ENCODE results near the gene LMAN2L. TPM values are rescaled to one million over a fixed set of nuclear protein-coding genes. Genes with fewer than 3 reads are reported as not detected.

LMAN2L gene
- total RNA-seq, 1 donor: 31.1 TPM

- H3K4me3 ChIP-seq (ENCODE audit: low read depth, low read length): no peak overlapping the region
- DNase-seq (ENCODE audit: low read depth): peak; percentile 38
- no peak for TF ChIP-seq CTCF (IDR thresholded peaks at IDR 0.05; ENCODE audit: insufficient read depth, low read depth, low read length)
Observed at GRCh38 chr2:96684883-96685576, 54.8 kb downstream of the LMAN2L start.

- H3K4me3 ChIP-seq (ENCODE audit: low read depth, low read length): no peak overlapping the region
- TF ChIP-seq CTCF (IDR thresholded peaks at IDR 0.05; ENCODE audit: insufficient read depth, low read depth, low read length): no peak
- DNase-seq (ENCODE audit: low read depth): no peak
Observed at GRCh38 chr2:96683972-96684820, 55.7 kb downstream of the LMAN2L start.

GRCh38 chr2:96683307-96683706, 56.6 kb downstream of the LMAN2L start:
- DNase-seq (ENCODE audit: low read depth): no peak
- no peak for TF ChIP-seq CTCF (IDR thresholded peaks at IDR 0.05; ENCODE audit: insufficient read depth, low read depth, low read length)
- H3K4me3 ChIP-seq (ENCODE audit: low read depth, low read length): no peak overlapping the region

- no peak for DNase-seq (ENCODE audit: low read depth)
- no peak for TF ChIP-seq CTCF (IDR thresholded peaks at IDR 0.05; ENCODE audit: insufficient read depth, low read depth, low read length)
- H3K4me3 ChIP-seq (ENCODE audit: low read depth, low read length): no peak overlapping the region
Observed at GRCh38 chr2:96681540-96681939, 58.3 kb downstream of the LMAN2L start.

- TF ChIP-seq CTCF (IDR thresholded peaks at IDR 0.05; ENCODE audit: insufficient read depth, low read depth, low read length): no peak
- no peak for DNase-seq (ENCODE audit: low read depth)
- no peak overlapping the region for H3K4me3 ChIP-seq (ENCODE audit: low read depth, low read length)
Observed at GRCh38 chr2:96680561-96681141, 59.2 kb downstream of the LMAN2L start.

GRCh38 chr2:96679848-96680247, 60.0 kb downstream of the LMAN2L start:
- no peak overlapping the region for H3K4me3 ChIP-seq (ENCODE audit: low read depth, low read length)
- TF ChIP-seq CTCF (IDR thresholded peaks at IDR 0.05; ENCODE audit: insufficient read depth, low read depth, low read length): no peak
- DNase-seq (ENCODE audit: low read depth): peak; percentile 20

Data from fibroblast of villous mesenchyme (primary cell).